GM19397 (cell line): ENCODE data around the gene SPDYE4.

Experiments used
- ATAC-seq: cut with Tn5 transposase; IDR thresholded peaks from one replicate; pipeline ENCODE4 v1.9.1; 2021; ENCODE audit warnings: mild to moderate bottlenecking, moderate library complexity; ENCODE audit not compliant: unreplicated experiment

Gene SPDYE4

DNA sequence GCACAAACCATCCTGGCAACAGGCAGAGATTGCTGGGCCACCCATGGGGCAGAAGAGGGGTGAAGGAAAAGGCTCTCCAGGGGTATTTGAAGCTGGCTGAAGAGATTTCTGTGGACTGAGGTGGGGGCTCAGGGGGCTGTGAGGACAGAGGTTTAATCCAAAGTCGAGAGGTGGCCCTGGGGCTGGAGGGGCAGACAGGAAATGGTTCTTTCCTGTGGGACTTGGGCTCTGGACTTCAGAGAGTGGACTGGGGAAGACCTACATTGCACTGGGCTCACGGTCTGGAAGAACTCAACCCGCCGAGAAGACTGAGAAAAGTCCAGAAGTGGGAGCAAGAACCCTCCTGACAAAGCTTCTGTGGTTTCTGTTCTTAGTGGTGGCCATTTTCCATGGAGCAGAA, 16.6 kb downstream of the SPDYE4 start:
- no peak for ATAC-seq

DNA sequence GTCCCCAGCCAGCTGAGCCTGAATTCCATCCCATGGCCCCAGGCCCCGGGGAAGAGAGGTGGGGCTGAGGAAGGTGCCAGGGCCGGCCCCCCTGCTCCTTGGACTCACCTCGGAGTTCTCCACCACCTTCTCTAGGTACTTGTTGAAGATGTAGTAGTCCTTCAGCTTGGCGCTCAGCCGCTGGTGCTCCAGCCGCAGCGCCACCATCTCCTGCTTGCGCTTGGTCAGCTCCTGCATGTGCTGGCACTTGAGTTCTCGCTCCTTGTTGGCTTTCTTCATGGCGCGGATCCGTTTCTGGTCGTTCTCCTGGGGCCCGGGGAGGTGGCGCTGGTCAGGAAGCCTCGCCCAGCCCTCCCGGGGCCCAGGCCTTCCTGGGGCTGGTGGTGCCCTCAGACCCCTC, 17.0 kb downstream of the SPDYE4 start:
- no peak for ATAC-seq

DNA sequence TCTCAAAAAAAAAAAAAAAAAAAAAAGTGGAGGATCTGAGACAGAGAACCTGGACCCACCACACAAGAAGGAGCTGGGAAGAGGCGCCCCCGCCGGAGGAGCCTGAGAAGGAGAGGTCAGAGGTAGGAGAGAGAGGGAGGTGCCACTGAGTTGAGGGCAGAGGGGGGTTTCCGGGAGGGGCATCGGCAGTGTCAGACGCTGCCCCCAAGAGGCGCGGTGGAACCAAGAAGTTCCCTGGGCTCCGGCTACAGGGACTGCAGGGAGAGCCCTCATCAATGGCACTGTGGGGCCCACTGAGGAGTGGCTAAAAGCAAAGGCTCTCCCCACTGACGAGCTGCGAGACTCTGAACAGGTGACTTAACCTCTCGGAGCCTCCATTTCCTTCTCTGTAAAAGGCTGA, 17.9 kb downstream of the SPDYE4 start:
- no peak for ATAC-seq

DNA sequence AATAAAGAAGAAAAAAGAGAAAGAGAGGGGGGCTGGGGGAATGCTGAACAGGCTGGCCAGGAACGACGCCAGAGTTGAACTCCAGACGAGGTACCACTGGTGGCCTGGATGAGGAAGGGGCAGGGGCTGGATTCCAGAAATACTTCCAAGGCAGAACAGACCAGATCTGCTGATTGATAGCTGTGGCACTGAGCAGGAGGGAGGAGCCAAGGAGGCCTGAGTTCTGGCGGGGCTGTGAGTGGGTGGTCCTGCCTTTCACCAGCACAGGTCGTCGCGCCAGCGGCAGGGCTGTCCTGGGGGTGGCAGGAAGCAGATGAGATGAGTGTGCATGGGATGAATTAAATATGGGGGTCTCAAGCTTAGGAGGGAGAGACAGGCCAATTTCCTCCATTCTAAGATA, 19.2 kb downstream of the SPDYE4 start:
- ATAC-seq = no peak

DNA sequence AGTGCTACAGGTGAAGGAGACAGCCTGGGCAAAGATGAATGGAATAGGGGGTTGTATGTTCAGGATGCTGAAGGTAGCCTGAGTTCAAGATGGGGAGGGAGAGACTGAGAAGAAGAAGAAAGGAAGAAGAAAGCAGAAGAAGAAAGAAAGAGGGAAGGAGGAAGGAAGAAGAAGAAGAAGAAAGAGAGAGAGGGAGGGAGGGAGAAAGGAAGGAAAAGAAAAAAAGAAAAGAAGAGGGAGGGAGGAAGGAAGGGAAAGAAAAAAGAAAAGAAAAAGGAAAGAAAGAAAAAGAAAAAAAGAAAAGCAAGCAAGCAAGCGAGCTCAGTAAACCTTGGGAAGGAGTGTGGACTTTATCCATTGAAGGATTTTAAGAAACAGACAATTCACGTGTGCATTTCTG, 21.6 kb downstream of the SPDYE4 start:
- no peak for ATAC-seq

DNA sequence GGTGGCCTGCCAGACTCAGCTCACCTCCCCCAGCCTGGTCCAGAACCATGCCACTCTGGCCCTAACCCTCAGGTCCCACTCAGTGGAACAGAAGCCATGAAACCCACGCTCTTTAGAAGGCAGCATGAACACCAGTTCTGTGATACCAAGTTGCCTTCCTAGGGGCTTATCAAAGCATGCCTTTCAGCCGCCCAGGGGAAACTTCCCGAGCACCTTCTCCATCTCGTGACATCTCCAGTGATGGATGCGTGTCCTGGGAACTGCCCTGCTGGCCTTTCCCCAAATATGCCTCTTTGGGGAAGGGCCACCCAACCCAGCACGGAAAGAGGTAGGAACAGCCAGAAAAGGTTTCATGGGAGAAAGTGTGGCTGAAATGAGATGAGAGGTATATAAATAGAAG, 22.0 kb downstream of the SPDYE4 start:
- ATAC-seq = no peak

DNA sequence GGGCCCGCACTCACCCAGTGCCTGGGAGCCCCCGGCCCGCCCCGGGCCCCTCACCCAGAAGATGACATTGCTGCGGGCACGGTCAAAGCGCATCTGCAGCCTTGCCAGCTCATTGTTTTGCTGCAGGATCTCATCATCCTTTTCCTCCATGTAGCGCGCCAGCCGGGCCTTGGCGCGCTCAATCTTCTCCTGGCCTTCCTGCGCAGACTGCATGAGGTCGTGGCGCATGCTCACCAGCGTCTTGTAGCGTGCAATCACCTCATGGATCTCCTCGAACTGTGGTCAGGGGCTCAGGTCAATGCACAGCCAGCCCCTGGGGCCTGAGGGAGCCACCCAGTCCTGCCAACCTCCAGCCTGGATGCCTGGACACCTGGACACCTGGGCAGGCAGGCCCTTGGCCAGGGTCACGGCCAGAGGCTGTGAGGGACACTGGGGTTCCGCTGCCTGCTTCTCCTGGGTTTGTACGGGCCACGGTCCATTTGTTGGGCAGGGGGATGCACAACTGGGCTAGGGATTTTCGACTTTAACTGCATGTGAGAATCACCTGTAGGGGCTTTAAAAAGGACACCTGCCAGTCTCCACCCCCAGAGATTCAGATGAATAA, 22.9 kb downstream of the SPDYE4 start:
- no peak for ATAC-seq

DNA sequence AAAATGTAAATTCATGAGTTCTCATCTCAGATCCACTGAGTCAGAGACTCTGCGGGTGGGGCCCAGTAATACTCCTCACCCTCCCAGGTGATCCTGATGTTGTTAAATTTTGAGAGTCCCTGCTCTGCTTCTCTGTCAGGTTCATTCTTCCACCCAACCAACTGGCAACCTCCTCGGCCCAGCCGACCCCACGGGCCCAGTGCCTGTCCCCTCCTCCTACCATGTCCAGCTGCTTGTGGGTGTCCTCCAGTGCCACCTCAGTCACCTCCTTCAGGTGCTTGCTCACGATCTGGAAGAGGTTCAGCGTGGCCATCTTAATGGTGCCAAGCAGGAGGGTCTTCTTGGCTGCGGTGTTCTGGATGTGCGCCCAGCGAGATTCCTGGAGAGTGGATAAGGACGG, 23.5 kb downstream of the SPDYE4 start:
- ATAC-seq = no peak

DNA sequence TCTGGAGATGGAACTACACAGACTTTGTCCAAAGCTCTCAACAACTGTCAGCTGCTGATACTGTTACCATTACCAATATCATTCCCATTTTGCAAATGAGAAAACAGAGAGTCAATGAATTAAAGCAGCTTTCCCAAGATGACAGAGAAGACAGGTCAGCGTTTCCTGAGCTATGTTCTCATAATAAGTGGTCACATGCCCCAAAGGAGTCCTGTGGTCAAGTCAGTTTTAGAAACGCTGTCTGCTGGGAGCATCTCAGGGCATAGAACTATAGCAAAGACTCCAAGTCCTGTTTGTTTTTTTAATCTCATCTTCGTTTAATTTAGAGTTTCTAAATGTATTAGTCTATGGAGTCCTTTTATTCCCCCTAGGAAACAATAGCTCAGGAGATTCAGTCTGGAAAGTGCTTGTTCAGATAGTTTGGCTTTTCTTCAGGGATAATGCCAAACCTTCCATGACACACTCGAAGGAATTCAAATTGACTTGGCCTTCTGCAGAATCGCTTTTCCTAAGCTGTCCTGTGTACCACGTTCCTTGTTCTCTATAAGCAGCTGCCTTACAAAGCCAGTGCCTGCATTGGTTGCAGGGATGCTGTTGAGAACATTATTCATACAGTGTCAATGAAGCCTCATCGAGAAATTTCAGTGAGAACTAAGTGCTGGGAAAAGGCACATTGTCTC, 25.8 kb downstream of the SPDYE4 start:
- ATAC-seq = no peak

DNA sequence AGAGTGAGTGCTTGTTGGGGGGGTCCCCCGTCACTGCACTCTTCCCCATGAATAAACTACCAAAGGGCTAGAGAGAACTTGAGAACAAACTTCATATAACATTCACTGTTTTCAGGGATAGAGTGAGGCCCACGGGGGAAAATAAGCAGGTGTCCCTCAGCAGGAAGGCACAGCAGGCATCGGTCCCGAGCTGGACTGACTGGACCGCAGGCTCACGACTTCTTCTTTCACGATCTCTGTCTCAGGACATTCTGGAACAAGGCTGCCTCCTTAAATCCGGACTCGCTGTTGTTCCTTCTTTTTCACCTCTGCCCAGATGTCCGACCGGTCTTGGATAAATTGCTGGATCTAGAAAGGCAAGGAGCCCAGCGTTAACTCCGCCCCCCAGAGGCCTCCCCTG, 28.5 kb downstream of the SPDYE4 start:
- no peak for ATAC-seq

DNA sequence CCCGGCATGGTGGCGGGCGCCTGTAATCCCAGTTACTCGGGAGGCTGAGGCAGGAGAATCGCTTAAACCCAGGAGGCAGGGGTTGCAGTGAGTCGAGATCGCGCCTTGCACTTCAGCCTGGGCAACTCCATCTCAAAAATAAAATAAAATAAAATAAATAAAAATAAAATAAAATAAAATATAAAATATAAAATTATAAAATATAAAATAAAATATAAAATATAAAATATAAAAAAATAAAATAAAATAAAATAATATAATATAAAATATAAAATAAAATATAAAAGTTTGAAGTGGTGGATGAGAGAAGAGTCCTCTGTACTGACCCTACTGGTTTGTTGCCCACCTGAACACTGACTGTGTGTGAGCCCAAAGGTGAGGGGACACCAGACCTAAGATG, 28.9 kb downstream of the SPDYE4 start:
- ATAC-seq = no peak

DNA sequence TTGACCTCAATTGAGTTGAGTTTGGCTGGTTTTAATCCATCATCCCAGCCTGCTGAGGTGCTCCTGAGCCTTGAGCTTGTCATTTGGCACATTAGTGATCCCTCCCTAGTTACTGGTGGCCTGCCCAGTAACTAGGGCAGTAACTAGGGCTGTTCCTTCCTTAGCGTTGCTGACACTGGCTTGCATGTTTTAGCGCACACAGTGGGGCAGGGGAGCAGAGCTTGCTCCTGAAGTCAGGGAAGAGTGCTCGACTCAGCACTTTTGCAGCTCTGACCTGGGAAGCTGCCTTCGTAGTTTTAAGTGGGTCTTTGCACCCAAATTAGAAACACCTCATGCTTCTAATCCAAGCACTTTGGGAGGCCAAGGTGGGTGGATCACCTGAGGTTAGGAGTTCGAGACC, 29.4 kb downstream of the SPDYE4 start:
- no peak for ATAC-seq

DNA sequence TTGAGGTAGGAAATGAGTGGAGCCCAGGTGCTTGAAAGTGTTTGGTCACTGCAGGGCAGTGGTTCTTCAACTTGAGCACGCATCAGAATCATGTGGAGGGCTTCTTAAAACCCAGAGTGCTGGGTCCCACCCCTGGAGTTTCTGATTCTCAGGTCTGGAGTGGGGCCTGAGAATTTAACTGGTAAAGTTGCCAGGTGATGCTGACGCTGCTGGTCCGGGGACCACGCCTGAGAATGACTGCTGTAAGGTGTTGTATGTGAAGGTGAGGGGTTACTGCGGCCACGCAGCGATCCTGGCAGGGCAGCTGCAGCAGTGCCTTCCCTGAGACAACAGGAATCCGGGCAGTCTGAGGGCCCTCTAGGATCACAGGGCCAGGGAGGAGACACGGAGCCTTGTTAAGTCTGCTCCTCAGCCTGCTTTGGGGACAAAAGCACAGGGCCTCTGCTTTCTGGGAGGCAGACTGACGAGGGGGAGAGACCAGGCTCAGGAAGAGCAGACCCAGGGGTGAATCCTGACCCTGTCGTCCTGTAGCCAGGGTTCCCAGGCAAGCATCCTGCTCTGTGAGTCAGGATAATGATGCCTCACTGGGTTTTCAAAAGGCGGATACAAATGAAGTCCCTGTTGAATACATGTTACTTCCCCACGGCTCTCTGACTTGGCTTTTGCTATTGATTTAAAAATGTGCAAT, 30.0 kb downstream of the SPDYE4 start:
- no peak for ATAC-seq

DNA sequence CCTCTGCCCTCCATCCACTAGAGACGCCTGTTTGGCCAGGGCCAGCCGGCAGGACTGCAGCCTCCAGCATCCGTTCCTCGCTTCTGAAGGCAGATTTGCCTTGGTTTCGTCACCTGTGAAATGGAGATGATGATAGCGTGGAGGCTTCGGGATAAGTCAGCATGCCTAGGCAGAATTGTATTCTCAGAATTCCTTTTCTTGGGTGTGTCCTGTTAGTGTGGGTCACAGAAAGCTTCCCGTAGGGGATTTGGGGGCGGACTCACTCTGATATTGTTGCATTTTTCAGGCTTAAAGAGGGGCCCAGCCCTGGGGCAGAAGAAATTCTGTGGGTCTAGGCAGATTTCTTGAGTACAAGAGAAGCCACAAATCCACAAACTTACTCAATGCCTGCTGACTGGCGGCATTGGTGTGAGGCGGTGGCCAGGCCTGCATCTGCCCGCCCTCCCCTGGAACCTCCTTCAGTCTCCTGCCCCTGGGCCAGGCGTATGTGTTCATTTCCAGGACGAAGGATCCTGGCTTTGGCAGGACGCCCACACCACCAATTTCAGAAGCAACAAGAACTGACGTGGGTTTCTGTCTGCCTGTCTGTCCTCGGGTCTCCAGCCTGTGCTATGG, 31.3 kb downstream of the SPDYE4 start:
- ATAC-seq = no peak

DNA sequence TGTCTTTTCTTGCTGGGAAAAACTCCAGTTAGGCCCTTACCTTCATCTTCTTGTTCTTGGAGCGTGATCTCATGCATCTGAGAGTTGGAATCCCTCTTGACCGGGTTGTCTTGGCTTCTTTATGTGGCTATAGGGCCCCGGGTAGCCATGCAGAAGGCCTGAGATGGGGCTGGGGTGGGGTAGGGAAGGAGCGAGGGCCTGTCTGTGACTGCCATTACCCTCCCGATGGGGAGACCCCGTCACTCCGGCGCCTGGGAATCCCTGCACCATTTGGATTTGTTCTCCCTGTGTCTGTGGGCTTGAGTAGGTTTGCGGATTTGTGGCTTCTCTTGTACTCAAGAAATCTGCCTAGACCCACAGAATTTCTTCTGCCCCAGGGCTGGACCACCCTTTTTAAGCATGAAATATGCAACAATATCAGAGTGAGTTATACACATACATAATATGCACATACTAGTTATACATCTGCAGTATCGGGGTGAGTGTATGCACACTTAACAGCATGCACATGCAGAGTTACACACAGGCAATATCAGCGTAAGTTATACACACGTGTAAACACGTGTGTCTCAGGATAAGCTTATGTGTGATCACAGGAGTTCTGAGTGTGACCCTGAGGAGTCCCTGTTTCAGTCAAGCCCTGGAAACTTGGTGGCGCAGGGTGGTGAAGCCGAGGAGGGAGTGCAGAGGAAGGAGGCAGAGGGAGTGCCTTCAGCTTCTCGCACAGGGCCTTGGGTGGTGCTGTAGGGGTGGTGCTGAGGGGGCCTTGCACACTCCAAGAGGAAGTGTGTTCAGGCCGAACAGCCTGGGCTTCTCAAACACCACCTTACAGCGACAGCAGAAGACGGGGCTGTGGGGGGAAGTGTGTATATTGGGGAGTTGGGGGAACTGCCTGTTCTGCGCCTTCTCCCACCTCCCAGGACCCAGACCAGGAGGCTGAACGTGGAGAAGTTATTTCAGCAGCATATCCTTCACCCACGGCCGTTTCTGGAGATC, 32.2 kb downstream of the SPDYE4 start:
- no peak for ATAC-seq

DNA sequence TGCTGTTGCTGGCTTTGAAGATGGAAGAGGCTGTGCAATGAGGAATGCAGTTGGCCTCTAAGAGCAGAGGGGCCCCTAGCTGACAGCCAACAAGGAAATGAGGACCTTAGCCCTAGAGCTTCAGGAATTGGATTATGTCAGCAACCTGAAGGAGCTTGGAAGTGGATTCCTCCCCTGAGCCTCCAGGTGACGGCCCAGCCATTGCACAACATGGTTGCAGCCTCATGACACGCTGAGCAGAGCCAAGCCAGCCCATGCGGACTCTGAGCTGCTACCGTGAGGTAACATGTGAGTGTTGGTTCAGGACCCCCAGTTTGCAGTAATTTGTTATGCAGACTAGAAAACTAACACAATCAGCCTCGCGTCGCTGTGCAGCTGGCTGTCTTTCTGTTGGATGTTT, 33.9 kb downstream of the SPDYE4 start:
- no peak for ATAC-seq

DNA sequence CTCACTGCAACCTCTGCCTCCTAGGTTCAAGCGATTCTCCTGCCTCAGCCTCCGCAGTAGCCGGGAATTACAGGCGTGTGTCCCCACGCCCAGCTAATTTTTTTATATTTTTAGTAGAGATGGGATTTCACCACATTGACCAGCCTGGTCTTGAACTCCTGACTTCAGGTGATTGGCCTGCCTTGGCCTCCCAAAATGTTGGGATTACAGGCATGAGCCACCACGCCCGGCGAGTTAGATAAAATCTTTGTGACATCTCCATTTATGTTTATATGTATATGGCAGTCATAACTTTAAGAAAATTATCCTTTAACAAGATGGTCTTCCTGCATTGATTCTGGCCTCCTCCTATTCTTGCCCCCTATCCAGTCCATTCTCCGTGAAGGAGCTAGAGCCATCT, 37.8 kb downstream of the SPDYE4 start:
- ATAC-seq = no peak

DNA sequence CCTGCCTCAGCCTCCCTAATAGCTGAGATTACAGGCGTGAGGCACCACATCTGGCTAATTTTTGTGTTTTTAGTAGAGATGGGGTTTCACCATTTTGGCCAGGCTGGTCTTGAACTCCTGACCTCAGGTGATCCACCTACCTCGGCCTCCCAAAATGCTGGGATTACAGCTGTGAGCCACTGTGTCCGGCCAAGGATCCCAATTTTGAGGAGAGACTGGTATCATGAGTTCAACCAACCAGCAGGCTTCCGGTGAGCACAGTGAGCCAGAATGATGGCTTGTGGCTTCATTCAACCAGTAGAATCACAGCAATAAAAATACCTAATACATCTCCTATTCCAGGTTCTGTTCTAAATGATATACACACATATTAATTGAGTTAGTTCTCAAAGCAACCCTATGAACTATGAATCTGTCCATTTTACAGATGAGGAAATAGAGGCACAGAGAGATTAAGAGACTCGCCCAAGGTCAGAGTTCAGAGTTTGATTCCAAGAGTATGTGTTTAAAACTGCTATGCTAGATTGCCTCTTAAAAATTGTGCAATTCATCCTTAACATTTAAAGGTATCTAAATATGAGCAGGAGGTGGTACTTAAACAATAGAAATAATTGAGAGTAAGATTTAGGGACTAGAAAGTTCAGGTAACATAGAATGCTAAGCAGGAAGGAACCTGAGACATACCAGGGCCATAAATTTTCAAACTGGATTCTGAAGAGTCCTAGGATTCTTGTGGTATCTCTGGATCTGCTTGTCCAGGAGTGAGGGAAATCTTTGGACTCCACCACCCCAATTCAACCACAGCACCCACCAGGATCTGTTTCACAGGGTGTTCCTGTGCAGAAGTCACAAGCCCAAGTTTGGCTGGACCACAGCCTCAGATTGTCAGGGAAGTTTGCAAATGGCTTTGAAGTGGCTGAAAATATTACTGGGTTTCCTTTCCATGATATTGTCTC, 38.8 kb downstream of the SPDYE4 start:
- no peak for ATAC-seq

DNA sequence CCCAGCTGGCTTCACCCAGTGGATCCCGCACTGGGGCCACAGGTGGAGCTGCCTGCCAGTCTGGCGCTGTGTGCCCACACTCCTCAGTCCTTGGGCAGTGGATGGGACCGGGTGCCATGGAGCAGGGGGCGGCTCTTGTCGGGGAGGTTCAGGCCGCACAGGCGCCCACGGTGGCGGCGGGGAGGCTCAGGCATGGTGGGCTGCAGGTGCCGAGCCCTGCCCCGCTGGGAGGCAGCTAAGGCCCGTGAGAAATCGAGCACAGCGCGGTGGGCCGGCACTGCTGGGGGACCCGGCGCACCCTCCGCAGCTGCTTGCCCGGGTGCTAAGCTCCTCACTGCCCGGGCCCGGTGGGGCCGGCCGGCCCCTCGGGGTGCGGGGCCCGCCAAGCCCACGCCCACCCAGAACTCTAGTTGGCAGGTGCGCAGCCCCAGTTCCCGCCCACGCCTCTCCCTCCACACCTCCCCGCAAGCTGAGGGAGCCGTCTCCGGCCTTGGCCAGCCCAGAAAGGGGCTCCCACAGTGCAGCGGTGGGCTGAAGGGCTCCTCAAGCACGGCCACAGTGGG, 40.3 kb downstream of the SPDYE4 start:
- ATAC-seq = no peak
